GM12891 (cell line): Measurements from ENCODE around the gene ITGB2.

Source experiments
- DNase-seq: peaks from one replicate; pipeline ENCODE4 v3.0.0; 2011; ENCODE audit warnings: low spot score; ENCODE audit not compliant: insufficient read length
- FAIRE-seq: peaks from 2 replicates; lab custom pipeline; 2011; peaks lifted over from hg19 to GRCh38; lab: Jason Lieb, UNC
- PAX5 ChIP-seq: IDR thresholded peaks from 2 replicates; pipeline ENCODE4 v1.6.1; 2011; ENCODE audit warnings: low read length, moderate library complexity, mild to moderate bottlenecking; ENCODE audit not compliant: insufficient read depth, severe bottlenecking
- POLR2A ChIP-seq: IDR thresholded peaks from 2 replicates; pipeline ENCODE4 v1.6.1; 2011; ENCODE audit warnings: low read depth, low read length, control low read depth
- POLR2AphosphoS5 ChIP-seq: IDR thresholded peaks from 2 replicates; pipeline ENCODE4 v1.6.1; 2011; ENCODE audit warnings: low read depth, low read length, control low read depth
- POU2F2 ChIP-seq: IDR thresholded peaks from 2 replicates; pipeline ENCODE4 v1.6.1; 2011; ENCODE audit warnings: low read depth, mild to moderate bottlenecking, control low read depth, low read length, moderate library complexity
- SPI1 ChIP-seq: IDR thresholded peaks from 2 replicates; pipeline ENCODE4 v1.6.1; 2011; ENCODE audit warnings: low read depth, low read length, control low read depth
- TAF1 ChIP-seq: IDR thresholded peaks from 2 replicates; pipeline ENCODE4 v1.6.1; 2011; ENCODE audit warnings: low read depth, low read length, control low read depth

Gene ITGB2

GRCh38 chr21:44870748-44871495 lies 49.8 kb downstream of the ITGB2 start:
- TF ChIP-seq POLR2A (no peak), POLR2AphosphoS5 (no peak), PAX5 (no peak), TAF1 (no peak)
- FAIRE-seq (no peak), DNase-seq (no peak)

DNA sequence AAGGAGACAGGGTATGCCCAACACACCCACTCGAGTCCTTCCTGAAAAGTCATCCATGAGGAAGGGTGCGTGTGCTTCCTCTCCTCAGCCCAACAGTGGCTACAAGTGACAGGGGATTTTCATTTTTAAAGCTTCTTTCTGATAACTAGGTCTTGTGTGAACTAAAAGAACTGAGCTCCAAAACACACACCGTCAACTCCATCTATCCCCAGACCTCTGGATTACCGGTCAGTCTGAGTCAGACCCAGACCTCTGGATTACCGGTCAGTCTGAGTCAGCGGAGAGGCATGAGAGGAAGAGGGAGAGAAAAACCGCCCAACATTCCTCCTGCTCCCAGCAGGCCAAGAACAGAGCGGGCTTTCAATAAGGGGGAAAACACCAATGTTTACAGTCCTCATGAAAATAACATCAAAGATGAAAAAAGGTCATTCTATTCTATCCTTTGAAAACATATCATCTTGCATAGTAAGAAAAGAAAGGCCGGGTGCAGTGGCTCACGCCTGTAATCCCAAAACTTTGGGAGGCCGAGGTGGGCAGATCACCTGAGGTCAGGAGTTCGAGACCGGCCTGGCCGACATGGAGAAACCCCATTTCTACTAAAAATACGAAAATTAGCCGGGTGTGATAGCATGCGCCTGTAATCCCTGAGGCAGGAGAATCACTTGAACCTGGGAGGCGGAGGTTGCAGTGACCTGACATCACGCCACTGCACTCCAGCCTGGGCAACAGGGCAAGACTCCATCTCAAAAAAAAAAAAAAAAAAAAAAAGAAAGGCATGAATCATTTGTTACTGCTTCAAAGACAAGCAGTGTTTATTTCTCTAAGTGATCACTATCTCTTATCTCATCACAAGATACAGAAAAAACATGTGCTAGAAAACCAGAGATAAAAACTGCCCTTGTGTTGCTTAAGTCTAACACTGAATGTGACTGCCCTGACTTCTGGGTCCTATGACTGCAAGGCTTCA lies 50.6 kb downstream of the ITGB2 start:
- TF ChIP-seq SPI1 = no peak
- TF ChIP-seq TAF1 = no peak
- TF ChIP-seq POLR2AphosphoS5 = no peak
- TF ChIP-seq POLR2A = no peak
- no peak for TF ChIP-seq POU2F2
- DNase-seq (no peak), FAIRE-seq (no peak)

GRCh38 chr21:44868707-44869106 lies 52.0 kb downstream of the ITGB2 start:
- no peak for TF ChIP-seq SPI1
- no peak for TF ChIP-seq POU2F2
- TF ChIP-seq TAF1 = no peak
- TF ChIP-seq PAX5 = no peak
- no peak for TF ChIP-seq POLR2A
- TF ChIP-seq POLR2AphosphoS5 = no peak
- no peak for FAIRE-seq
- DNase-seq = no peak

- no peak for FAIRE-seq
- no peak for DNase-seq
- TF ChIP-seq PAX5 (no peak), POLR2A (no peak), SPI1 (no peak), POLR2AphosphoS5 (no peak), TAF1 (no peak), POU2F2 (no peak)
These were observed 52.5 kb downstream of the ITGB2 start for GRCh38 chr21:44867999-44868700.

DNA sequence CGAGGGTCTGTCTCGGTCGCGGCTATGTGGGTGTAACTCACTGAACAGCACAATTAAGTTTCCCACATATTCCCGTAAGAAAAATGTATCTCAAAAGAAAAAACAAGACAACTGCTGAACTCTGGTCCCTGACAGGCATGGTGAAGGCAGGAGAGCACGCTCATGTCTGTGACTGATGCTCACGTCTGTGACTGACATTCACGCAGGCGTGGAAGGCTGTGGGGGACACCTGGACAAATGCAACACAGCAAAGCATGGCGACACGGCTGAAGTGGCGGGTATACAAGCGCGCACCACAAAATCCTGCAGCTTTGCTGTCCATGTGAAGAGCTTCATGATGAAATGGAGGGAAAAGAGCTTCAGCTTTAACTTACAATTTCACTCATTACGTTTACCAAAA lies 53.2 kb downstream of the ITGB2 start:
- DNase-seq (no peak), FAIRE-seq (no peak)
- TF ChIP-seq SPI1 = no peak
- no peak for TF ChIP-seq POU2F2
- TF ChIP-seq TAF1 = no peak
- TF ChIP-seq POLR2AphosphoS5 = no peak
- no peak for TF ChIP-seq PAX5
- TF ChIP-seq POLR2A = no peak

GRCh38 chr21:44866780-44867179 lies 53.9 kb downstream of the ITGB2 start:
- FAIRE-seq = no peak
- no peak for DNase-seq
- TF ChIP-seq PAX5 (no peak), TAF1 (no peak), POU2F2 (no peak), POLR2AphosphoS5 (no peak), SPI1 (no peak), POLR2A (no peak)

GRCh38 chr21:44865561-44866280 lies 55.0 kb downstream of the ITGB2 start:
- FAIRE-seq = peak; percentile 45
- peak; percentile 80 for TF ChIP-seq SPI1
- TF ChIP-seq POLR2A = no peak
- no peak for DNase-seq

DNA sequence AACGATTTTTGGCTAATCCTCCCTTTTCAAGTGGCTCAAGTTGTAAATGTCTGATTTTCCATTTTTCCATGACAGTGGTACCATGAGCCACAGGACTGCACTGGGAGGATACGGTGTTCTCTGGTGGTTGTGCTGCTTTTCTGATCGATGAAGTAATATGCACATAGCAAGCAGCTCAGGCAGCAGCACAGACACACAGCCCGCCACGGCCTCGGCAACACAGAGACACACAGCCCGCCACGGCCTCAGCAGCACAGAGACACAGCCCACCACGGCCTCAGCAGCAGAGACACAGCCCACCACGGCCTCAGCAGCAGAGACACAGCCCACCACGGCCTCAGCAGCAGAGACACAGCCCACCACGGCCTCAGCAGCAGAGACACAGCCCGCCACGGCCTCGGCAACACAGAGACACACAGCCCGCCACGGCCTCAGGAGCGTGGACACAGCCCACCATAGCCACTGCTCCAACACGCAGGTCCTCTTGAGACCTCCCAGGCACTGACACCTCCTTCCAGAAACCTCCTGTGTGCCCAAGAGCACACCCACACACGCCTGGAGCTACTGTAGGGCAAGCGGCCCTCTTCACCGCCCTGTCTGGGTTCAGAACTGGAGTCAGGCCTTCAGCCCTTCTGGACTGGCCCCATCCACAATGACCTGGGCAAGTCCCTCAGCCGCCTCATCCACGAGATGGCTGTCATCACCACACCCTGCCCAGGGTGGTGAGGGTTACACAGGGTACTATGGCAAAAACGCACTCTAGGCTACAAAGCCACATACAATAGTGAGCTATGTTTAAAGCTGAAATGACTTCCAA lies 57.6 kb downstream of the ITGB2 start:
- FAIRE-seq = no peak
- TF ChIP-seq POU2F2 (no peak), TAF1 (no peak), POLR2A (no peak), PAX5 (no peak), SPI1 (no peak), POLR2AphosphoS5 (no peak)
- DNase-seq = no peak
